Activated T-helper 17 cell treated with anti-CD3 and anti-CD28 coated beads, Interleukin-2, amount 50 U/mL, for 72 hours (primary cell): ENCODE results near the gene PTPN13. TPM values are rescaled to one million over a fixed set of nuclear protein-coding genes. Genes with fewer than 3 reads are reported as not detected.
"Not testable (repeated sequence)": the region's sequence is repeated elsewhere in the genome, so short reads cannot be mapped to it uniquely, and the experiment has no call there.

ENCODE experiments used
- ATAC-seq: fragments of 150-1000 bp; cut with Tn5 transposase; replicated peaks from 2 replicates; pipeline ENCODE4 v1.10.0; 2021; ENCODE audit warnings: mild to moderate bottlenecking, moderate library complexity
- H3K27ac Mint-ChIP-seq: one replicate; pipeline ENCODE4 v1.8.0; 2022; ENCODE audit warnings: mixed read lengths
- H3K27me3 Mint-ChIP-seq: one replicate; pipeline ENCODE4 v1.8.0; 2022; ENCODE audit warnings: mixed read lengths
- H3K36me3 Mint-ChIP-seq: one replicate; pipeline ENCODE4 v1.8.0; 2022; ENCODE audit warnings: low read depth, mild to moderate bottlenecking, mixed read lengths
- H3K4me1 Mint-ChIP-seq: one replicate; pipeline ENCODE4 v1.8.0; 2022; ENCODE audit warnings: mixed read lengths
- H3K4me3 Mint-ChIP-seq: one replicate; pipeline ENCODE4 v1.8.0; 2022; ENCODE audit warnings: mild to moderate bottlenecking, mixed read lengths
- H3K9me3 Mint-ChIP-seq: one replicate; pipeline ENCODE4 v1.8.0; 2022; ENCODE audit warnings: mixed read lengths
- total RNA-seq, 2 donors: library from RNA; stranded (reverse); gene quantifications; one replicate each; pipeline ENCODE4 v1.2.3, GENCODE V29; 2022

PTPN13 gene
- total RNA-seq, 2 donors from 2014 or later: 14.5 to 23.0 TPM

- H3K27ac Mint-ChIP-seq: peak overlapping the region; percentile 4
- peak; percentile 80 for ATAC-seq
- H3K27me3 Mint-ChIP-seq: no peaks in the 10 kb centered on the region
Observed at GRCh38 chr4:86644892-86645291, 50.8 kb downstream of the PTPN13 start.

GRCh38 chr4:86652332-86652932, 58.3 kb downstream of the PTPN13 start:
- Mint-ChIP-seq H3K9me3 (peaks cover 19% of the 10 kb centered on the region), H3K36me3 (peaks cover 37% of the 10 kb centered on the region), H3K27ac (no peak overlapping the region), H3K4me1 (peaks cover 6% of the 10 kb centered on the region), H3K27me3 (no peaks in the 10 kb centered on the region), H3K4me3 (no peak overlapping the region)
- ATAC-seq: no peak

More at GRCh38 chr4:86644892-86645291, 50.8 kb downstream of the PTPN13 start:
- peaks cover 20% of the 10 kb centered on the region for H3K36me3 Mint-ChIP-seq
- no peak overlapping the region for H3K4me3 Mint-ChIP-seq
- peaks cover 4% of the 10 kb centered on the region for H3K9me3 Mint-ChIP-seq
- H3K4me1 Mint-ChIP-seq: peaks cover 6% of the 10 kb centered on the region

GRCh38 chr4:86653237-86653865, 59.2 kb downstream of the PTPN13 start:
- no peak for ATAC-seq
- Mint-ChIP-seq H3K4me1 (peaks cover 12% of the 10 kb centered on the region), H3K27me3 (no peaks in the 10 kb centered on the region), H3K36me3 (peaks cover 34% of the 10 kb centered on the region), H3K4me3 (no peak overlapping the region), H3K27ac (no peak overlapping the region), H3K9me3 (peaks cover 17% of the 10 kb centered on the region)

GRCh38 chr4:86656781-86657180, 62.7 kb downstream of the PTPN13 start:
- not testable (repeated sequence) for H3K27ac Mint-ChIP-seq

GRCh38 chr4:86657382-86657781, 63.3 kb downstream of the PTPN13 start:
- Mint-ChIP-seq H3K4me1 (peaks cover 14% of the 10 kb centered on the region), H3K27me3 (no peaks in the 10 kb centered on the region), H3K36me3 (peaks cover 15% of the 10 kb centered on the region), H3K27ac (no peak overlapping the region), H3K4me3 (no peak overlapping the region), H3K9me3 (peaks cover 15% of the 10 kb centered on the region)
- peak; percentile 57 for ATAC-seq

More at GRCh38 chr4:86656781-86657180, 62.7 kb downstream of the PTPN13 start:
- Mint-ChIP-seq H3K9me3 (peaks cover 15% of the 10 kb centered on the region), H3K36me3 (peaks cover 17% of the 10 kb centered on the region), H3K4me1 (peaks cover 14% of the 10 kb centered on the region)
- not testable (repeated sequence) for ATAC-seq, H3K27me3 Mint-ChIP-seq, H3K4me3 Mint-ChIP-seq

- Mint-ChIP-seq H3K27me3 (no peaks in the 10 kb centered on the region), H3K4me1 (peaks cover 10% of the 10 kb centered on the region), H3K9me3 (peaks cover 10% of the 10 kb centered on the region), H3K36me3 (peaks cover 10% of the 10 kb centered on the region), H3K4me3 (no peak overlapping the region), H3K27ac (no peak overlapping the region)
- ATAC-seq: peak; percentile 68
Observed at GRCh38 chr4:86657910-86658309, 63.8 kb downstream of the PTPN13 start.

GRCh38 chr4:86660401-86660800, 66.3 kb downstream of the PTPN13 start:
- Mint-ChIP-seq H3K4me3 (no peak overlapping the region), H3K9me3 (peaks cover 4% of the 10 kb centered on the region), H3K27me3 (no peaks in the 10 kb centered on the region), H3K36me3 (no peaks in the 10 kb centered on the region), H3K4me1 (peaks cover 10% of the 10 kb centered on the region), H3K27ac (no peak overlapping the region)
- ATAC-seq: no peak

- Mint-ChIP-seq H3K4me3 (no peak overlapping the region), H3K27ac (no peak overlapping the region), H3K4me1 (peaks cover 10% of the 10 kb centered on the region), H3K36me3 (no peaks in the 10 kb centered on the region), H3K9me3 (peaks cover under 1% of the 10 kb centered on the region), H3K27me3 (no peaks in the 10 kb centered on the region)
- no peak for ATAC-seq
Observed at GRCh38 chr4:86661006-86661405, 66.9 kb downstream of the PTPN13 start.

GRCh38 chr4:86661418-86661817, 67.3 kb downstream of the PTPN13 start:
- ATAC-seq: no peak
- H3K27me3 Mint-ChIP-seq: no peaks in the 10 kb centered on the region
- peaks cover 10% of the 10 kb centered on the region for H3K4me1 Mint-ChIP-seq
- no peak overlapping the region for H3K27ac Mint-ChIP-seq
- H3K36me3 Mint-ChIP-seq: no peaks in the 10 kb centered on the region
- no peak overlapping the region for H3K4me3 Mint-ChIP-seq
- H3K9me3 Mint-ChIP-seq: no peaks in the 10 kb centered on the region

- H3K36me3 Mint-ChIP-seq: no peaks in the 10 kb centered on the region
- no peaks in the 10 kb centered on the region for H3K4me1 Mint-ChIP-seq
- no peak overlapping the region for H3K27ac Mint-ChIP-seq
- no peaks in the 10 kb centered on the region for H3K9me3 Mint-ChIP-seq
- H3K27me3 Mint-ChIP-seq: no peaks in the 10 kb centered on the region
- ATAC-seq: no peak
- no peak overlapping the region for H3K4me3 Mint-ChIP-seq
Observed at GRCh38 chr4:86664959-86665358, 70.8 kb downstream of the PTPN13 start.

GRCh38 chr4:86670298-86670697, 76.2 kb downstream of the PTPN13 start:
- Mint-ChIP-seq H3K27ac (peak overlapping the region; percentile 86), H3K27me3 (no peaks in the 10 kb centered on the region), H3K4me1 (peaks cover 8% of the 10 kb centered on the region), H3K36me3 (peaks cover 21% of the 10 kb centered on the region), H3K4me3 (peak overlapping the region; percentile 69), H3K9me3 (no peaks in the 10 kb centered on the region)
- peak; percentile 78 for ATAC-seq

GRCh38 chr4:86670756-86671155, 76.6 kb downstream of the PTPN13 start:
- peak; percentile 89 for ATAC-seq
- Mint-ChIP-seq H3K27me3 (no peaks in the 10 kb centered on the region), H3K36me3 (peaks cover 21% of the 10 kb centered on the region), H3K27ac (peak overlapping the region; percentile 86), H3K4me1 (peaks cover 8% of the 10 kb centered on the region), H3K9me3 (no peaks in the 10 kb centered on the region), H3K4me3 (peak overlapping the region; percentile 69)

- no peaks in the 10 kb centered on the region for H3K27me3 Mint-ChIP-seq
Observed at GRCh38 chr4:86675548-86675947, 81.4 kb downstream of the PTPN13 start.

GRCh38 chr4:86678796-86679195, 84.7 kb downstream of the PTPN13 start:
- Mint-ChIP-seq H3K4me3 (no peak overlapping the region), H3K4me1 (peaks cover 6% of the 10 kb centered on the region), H3K36me3 (peaks cover 17% of the 10 kb centered on the region), H3K27ac (no peak overlapping the region), H3K27me3 (no peaks in the 10 kb centered on the region), H3K9me3 (no peaks in the 10 kb centered on the region)
- ATAC-seq: no peak

More at GRCh38 chr4:86675548-86675947, 81.4 kb downstream of the PTPN13 start:
- no peak for ATAC-seq
- Mint-ChIP-seq H3K36me3 (peaks cover 27% of the 10 kb centered on the region), H3K4me1 (peaks cover 8% of the 10 kb centered on the region), H3K9me3 (no peaks in the 10 kb centered on the region), H3K4me3 (no peak overlapping the region), H3K27ac (no peak overlapping the region)

- no peak overlapping the region for H3K27ac Mint-ChIP-seq
- ATAC-seq: no peak
- no peaks in the 10 kb centered on the region for H3K9me3 Mint-ChIP-seq
- no peaks in the 10 kb centered on the region for H3K27me3 Mint-ChIP-seq
- H3K4me1 Mint-ChIP-seq: peaks cover 9% of the 10 kb centered on the region
- H3K36me3 Mint-ChIP-seq: peaks cover 11% of the 10 kb centered on the region
- no peak overlapping the region for H3K4me3 Mint-ChIP-seq
Observed at GRCh38 chr4:86679441-86679840, 85.3 kb downstream of the PTPN13 start.
